G401 (cell line): ENCODE results near the gene TRAPPC12. TPM values are rescaled to one million over a fixed set of nuclear protein-coding genes. Genes with fewer than 3 reads are reported as not detected.
"Not testable (repeated sequence)": the region's sequence is repeated elsewhere in the genome, so short reads cannot be mapped to it uniquely, and the experiment has no call there.

Experiments used
- DNase-seq: peaks from one replicate; pipeline ENCODE4 v3.0.0-alpha.2; 2015; ENCODE audit warnings: low spot score
- in situ Hi-C: cut with HindIII; loops from 2 replicates; pipeline ENCODE4 v1.10.0; 2016; ENCODE audit warnings: low sequenced_read_pairs, mixed read lengths
- total RNA-seq: library from RNA; depleted of rRNA; stranded (reverse); fragments of >200 nt; shearing (Covaris generic); gene quantifications from 2 replicates; pipeline ENCODE4 v1.2.3, GENCODE V29; 2014

Gene TRAPPC12
- total RNA-seq, 1 experiment from 2014 or later = 54.2 TPM

DNA sequence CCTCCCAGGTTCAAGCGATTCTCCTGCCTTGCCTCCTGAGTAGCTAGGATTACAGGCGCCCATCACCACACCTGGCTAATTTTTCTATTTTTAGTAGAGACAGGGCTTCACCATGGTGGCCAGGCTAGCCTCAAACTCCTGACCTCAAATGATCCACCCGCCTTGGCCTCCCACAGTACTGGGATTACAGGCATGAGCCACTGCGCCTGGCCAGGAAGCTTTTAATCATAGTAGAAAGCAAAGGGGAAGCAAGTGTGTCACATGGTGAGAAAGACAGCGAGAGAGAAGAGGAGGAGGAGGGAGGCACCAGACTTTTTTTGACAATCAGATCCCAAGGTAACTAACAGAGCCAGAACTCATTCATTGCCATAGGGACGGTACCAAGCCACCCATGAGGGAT, 67.7 kb downstream of the TRAPPC12 start:
- in situ Hi-C loops, DNase-seq: not testable (repeated sequence)

DNA sequence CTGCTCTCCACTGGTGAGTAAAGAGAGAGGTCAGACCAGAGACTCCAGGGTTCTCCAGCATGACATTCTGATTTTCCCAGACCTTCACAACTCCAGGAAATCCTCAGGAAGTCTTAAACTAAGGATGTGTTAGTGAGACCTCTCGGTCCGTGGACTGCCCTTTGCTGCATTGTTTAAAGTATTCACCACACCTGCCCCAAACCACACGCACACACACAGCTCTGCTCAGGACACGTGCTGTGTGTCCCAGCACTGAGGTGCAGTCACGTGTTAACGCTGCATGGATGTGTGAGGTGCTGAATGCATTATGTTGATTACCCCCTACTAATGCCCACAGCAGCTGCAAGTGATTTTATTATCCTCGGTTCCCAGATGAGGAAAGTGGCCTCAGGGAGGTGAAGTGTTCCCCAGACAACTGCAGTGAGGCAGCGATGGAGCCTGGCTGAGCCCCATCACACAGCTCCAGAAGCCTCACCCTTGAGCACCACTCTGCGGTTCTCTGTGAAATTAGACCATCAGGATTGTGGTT, 68.4 kb downstream of the TRAPPC12 start:
- DNase-seq = no peak
- in situ Hi-C loops = no loop called here

DNA sequence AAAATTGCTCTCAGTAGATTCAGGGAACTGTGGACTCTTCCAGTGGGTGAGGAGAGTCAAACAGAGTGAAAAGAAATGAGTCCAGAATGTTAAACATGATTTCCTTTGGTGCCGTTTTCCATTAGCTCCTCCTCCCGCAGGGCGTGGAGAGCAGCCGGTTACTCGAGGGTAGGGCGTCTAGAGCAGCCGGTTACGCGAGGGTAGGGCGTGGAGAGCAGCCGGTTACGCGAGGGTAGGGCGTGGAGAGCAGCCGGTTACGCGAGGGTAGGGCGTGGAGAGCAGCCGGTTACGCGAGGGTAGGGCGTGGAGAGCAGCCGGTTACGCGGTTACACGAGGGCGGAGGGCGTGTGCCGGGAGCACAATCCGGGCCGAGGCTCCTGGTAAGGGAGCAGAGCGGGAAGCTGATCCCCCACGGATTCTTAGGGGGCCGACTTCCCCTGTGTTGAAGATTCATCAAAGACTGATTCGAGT, 69.0 kb downstream of the TRAPPC12 start:
- DNase-seq, in situ Hi-C loops: not testable (repeated sequence)

DNA sequence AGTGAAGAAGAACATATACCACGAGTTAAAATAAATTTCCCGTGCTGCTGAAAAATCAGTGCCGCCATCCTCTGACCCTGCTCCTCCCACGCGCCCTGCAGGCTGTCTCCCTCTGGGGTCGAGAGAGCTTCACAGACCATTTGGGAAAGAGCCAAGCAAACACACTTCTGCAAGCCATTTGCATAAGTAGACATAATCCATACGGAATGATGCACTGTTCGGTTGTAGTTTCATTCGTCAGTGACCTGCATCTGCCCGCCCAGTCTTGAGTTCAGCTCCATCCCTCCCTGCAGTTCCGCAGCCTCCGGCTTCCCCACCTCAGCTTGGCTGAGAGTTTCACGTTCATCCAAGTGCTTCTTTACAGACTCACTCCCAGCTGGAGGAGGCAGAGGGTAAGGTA, 69.6 kb downstream of the TRAPPC12 start:
- DNase-seq = no peak

DNA sequence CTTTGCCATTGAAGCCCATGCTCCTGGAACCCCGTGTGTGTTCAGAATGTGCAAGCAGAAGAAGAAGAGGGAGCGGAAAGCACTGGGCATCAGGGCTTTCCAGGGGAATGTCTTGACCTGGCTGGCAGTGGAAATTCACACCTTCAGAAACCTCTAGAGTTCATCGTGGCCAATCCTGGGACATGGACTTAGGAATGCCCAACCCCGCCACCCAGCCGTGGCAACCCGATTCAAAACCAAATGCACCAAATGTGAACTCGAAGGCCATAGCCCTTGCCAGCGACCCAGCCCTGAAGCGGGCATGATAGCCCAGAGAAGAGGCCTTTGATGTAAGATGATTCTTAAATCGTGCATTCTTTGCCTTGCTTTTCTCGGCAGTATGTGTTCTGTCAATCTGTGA, 70.4 kb downstream of the TRAPPC12 start:
- in situ Hi-C loops = no loop called here
- no peak for DNase-seq

More for the DNA sequence above, 69.6 kb downstream of the TRAPPC12 start:
- in situ Hi-C loops = no loop called here

DNA sequence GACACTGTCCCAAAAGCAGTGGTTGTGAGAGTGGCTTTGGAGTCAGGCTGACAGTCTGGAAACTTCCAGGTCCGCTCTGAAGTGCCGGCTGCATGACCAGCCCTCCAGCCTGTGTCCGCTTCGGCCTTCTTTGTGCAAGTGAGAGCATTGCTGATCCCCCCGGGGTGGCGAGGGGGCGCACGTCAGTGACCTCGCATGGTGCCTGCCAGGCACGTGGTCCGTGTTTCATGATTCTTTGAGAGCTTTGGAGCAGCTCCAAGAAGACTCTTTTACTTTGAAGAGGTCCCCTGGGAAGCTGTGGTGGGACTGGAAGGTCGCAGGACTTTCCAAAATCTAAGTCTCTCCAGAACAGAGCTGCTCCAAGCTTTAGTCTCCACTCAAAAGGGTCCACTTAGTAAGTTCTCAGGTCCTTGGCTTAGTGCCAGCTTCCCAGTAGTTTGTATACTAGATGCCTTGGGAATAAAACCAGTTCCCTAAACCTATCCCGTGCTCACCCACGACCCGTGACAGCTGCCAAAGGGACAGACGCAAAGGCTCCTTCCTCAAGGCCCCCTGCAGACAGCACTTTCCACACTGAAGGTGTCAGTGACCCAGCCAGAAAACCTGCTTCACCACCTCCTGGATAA, 71.0 kb downstream of the TRAPPC12 start:
- in situ Hi-C loops = no loop called here
- DNase-seq = no peak

DNA sequence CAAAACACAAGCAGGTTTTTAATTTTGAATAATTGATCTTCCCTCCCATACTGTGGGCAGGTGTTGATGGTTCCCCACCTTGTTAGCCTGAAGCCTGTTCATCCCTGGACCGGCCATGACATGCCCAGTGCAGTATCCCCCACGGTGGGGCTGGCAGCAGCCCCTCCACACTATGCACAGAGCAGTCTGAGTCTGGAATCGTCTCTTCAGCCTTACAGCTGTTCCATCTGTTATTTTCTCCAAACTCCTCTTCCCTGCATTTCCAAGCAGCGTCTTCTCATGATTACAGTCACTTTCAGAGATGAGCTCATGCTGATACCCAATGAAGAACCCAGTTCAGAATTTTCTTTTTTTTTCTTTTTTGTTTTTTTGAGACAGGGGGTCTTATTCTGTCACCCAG, 71.7 kb downstream of the TRAPPC12 start:
- in situ Hi-C loops = no loop called here
- DNase-seq = no peak

DNA sequence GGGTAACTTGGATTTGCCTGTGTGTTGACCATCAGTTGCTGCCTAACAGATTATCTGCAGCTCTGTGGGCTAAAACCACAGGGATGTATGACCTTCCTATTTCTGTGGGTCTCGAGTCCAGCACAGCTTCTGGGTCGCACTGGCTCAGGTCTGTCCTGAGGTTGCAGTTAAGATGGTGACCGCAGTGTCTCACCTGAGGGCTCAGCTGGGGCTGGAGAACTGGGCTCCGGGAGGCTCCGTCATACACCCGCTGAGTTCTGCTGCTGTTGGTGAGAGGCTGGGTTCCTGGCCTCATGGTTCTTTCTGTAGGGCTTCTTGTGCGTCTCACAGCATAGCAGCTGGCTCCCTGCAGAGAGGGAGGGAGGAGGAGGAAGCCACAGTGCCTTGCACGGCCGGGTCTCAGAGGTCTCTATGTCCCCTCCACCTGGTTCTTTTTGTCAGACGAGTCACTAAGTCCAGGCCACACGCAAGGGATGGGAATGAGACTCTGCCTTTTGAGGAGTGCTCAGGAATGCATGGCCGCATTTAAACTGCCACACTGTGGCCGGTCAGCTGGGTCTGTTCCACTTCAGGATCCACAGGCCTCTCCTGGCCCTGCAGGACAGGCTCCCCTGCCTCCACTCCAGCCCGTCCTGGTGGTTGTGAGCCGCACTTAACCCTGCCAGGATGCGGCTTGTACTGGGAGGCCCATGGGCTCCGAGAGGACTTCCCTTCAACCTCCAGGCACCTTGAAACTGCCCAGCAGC, 72.6 kb downstream of the TRAPPC12 start:
- in situ Hi-C loops = no loop called here
- DNase-seq = no peak

DNA sequence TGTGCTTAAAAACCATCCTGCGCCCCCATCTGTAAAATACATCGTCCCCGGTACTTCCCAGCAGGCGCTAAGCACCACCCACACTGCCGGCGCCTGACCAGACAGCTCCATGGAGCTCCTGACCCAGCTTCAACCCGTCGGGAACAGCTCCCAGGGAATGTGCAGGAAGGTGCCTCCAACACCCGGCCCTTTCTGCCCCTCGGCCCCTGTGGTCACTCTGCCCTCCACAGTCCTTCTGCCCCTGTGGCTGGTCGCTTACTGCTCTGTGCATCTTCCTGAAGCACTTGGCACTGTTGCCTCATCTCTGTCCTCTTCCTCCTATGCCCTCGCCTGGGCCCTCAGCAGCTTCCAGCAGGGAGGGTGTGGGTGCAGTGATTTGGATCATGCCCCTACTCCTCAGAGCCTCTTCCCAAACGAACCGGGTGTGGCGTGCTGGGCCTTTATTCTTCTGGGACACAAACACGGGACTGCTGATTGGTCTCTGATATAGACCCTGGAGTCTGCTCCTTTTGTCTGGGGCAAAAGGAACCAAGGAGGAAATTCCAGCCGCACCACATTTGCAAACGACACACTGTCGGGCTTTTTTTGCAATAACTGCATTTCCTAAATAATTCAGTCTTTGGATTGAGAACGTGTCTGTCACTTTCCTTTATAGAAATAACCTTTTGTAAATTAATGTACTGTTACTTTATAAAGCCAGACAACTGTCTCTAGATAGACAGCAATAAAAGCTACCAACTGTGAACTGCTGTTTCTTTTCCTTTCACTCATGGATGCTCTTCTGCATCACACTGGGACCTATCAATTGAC, 73.9 kb downstream of the TRAPPC12 start:
- in situ Hi-C loops = no loop called here
- DNase-seq = peak; percentile 36

DNA sequence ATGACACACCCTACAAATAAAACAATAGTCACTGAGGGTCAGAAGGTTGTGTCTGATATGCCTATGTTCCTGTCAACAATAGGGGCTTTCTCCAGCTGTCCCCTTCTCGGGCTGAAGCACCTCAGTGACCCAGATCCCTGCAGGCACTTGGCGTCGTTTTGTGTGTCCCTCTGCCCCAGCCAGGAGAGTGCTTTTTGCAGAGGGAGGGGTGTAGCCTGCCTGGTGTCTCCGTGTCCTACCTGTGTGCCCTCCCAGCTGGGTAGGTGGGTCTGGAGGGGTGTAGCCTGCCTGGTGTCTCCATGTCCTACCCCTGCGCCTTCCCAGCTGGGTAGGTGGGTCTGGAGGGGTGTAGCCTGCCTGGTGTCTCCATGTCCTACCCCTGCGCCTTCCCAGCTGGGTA, 74.5 kb downstream of the TRAPPC12 start:
- DNase-seq, in situ Hi-C loops: not testable (repeated sequence)

DNA sequence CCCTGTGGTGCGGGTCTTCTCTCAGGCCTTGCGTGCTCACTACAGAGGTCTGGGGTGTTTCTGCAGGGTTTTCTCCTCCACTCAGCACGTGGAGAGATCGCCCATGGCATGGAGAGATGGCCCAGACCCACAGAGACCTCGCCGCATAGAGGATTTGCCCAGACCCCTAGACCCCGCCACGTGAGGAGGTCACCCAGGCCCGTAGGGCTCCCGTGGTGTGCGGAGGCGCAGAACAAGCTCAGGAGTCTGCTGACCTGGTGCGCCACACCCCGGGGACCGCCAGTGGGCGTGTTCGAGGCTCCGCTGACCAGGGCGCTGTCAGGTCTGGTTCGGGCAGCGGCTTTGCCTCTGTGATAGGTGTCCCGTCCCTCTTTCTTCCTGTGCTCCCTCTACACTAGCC, 75.3 kb downstream of the TRAPPC12 start:
- in situ Hi-C loops = no loop called here
- no peak for DNase-seq

DNA sequence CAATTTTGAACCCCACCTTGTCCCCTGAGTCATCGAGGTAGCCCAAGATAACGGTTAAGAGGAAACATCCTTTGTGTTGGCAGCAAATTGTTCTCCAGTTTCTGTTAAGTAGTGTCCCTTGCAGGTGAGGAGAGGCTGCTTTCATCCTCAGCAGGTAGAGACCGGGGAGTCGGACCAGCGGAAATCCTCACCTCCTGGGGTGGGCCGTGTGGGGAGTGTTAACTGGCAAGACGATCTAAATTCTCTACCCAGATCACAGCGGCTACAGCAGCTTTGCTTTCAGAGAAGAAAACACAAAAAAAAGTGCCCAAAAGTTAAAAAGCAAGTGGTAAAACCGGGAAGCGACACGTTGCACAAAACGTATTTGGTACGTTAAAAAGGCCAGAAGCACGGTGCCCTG, 76.6 kb downstream of the TRAPPC12 start:
- in situ Hi-C loops = no loop called here
- DNase-seq = no peak

DNA sequence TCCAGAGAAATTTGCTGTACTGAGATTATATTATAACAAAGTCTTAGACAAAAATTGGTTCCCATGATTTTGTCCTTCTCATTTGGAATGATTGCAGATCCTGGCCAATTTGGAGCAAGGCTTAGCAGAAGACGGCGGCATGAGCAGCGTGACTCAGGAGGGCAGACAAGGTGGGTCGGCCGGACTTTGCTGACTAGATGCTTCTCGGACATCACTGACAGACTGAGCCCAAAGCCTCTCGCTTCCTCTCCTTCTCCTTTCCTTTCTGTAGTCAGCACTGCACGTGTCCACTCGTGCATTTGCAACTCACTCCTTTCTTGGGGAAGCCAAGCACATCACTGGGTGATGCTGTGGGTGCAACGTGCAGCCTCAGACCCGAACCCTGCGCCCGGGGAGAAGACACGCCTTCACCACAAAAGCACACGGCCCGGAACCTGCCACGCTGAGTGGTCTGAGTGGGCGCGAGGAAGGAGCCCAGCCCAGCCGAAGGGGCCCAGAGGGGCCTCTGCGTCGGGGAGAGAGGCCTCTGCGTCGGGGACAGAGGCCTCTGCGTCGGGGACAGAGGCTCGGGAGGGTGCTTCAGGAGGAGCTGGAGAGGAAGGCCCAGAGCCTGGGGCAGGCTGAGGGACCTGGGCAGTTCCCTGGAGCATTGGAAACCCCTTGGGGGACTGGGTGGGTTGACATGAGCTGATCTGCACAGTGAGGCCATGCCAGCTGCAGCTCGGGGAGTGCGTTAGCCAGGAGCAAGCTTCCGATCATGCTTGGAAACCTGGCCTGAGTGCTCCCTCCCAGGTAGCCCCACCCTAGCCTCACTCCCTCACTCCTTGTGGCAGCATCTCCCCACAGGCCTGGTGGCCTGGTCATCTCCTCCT, 78.3 kb downstream of the TRAPPC12 start:
- in situ Hi-C loops = no loop called here
- DNase-seq = no peak

DNA sequence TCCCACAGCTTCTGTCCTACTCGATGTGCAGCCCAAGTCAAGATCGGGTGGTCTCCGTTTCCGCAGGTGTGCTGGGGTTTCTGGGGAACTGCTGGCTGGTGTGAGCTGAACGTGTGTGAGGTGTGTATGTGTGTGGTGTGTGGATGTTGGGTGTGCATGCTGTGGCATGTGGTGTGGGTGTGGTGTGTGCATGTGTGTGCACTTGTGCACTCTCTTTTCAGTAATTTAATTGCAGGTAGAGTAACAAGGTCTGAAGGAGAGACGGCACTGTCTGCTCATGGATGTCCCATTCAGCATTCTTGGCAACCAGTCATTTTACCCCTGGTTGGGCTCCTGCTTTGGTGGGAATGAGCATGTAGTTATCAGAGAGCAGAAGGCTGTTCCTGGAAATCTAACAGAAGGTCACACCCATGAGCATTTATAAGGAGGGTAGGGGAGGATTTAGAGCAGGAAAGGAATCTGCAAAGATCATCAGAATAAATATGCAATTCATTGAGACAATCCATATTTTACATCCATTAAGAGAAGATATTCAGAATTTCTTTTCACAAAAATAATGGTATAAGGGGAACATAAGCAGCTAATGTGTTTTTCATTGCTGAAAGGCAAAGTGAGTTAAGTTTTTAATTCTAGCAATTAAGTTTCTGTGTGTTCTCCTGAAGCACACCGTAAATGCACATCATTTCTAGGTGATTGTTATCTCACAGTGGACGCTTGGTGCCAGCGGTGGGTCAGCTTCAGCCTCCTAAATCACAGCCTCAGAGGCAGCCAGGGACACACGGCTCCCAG, 79.1 kb downstream of the TRAPPC12 start:
- DNase-seq = no peak
- in situ Hi-C loops = no loop called here

DNA sequence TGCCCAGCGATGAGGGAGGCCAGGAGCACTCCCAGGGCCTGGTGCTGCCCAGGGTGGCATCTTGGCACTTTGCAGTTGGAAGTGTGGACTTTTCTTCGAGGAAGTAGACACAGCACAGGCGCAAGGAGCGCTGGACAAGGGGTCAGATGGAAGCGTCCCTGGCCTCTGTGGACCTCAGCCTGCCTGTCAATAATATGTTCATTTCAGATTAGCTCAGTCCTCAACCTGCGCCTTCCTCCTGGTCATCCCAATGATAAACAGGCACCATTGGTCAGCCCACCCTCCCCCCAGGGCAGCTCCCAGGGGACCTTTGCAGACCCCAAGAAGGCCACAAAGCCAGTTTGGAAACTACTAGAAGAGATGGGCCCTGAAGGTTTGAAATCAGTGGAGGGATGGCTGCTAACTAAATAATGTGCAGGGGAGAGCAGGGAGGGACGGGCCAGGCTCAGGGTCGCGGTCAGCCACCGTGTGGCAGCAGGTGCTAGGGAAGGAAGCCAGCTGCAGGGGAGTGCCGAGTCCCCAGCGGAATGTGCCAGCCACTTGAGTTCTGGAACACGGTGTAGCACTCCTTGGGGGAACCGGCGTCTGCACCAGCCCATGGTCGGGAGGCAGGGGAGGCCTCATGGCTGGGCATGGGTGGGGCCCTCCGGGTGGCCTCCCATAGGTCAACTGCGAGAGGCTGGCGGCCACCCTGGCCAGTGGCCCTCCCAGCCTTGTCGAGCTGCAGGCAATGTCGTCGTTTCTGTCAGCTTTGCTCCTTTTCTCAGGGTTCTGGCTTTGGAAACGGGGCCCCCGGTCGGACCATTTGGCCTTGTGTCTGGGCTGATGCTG, 79.9 kb downstream of the TRAPPC12 start:
- DNase-seq = no peak
- in situ Hi-C loops = no loop called here

DNA sequence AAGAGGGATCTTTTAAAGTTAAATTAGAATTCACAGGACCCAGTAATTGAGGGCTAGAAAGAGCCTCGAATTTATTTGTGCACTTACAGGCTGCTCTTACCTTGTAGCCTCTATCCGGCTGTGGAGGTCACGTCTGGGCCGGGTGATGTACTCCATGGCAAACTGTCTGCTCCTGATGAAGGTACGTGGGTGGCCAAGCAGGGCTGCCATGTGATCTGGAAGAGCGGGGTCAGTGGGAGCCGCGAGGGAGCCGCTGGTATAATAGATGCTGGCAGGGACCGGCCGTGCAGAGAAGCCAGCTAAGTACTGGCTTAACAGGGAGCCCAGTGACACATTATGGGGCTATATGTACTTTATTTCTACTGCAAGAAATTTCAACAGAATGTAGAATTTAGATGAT, 80.7 kb downstream of the TRAPPC12 start:
- in situ Hi-C loops = no loop called here
- DNase-seq = peak; percentile 59
